Ovary (tissue), 3 donors: ENCODE measurements around the gene KRT31.

Experiments
- POLR2A ChIP-seq: fragments of 450-650 bp; IDR thresholded peaks from one replicate; pipeline ENCODE4 v1.6.1; 2017; ENCODE audit warnings: antibody characterized with exemption, mild to moderate bottlenecking, moderate library complexity
- TF ChIP-seq, protein P1 (sequence below), 3 donors: fragments of 450-650 bp in 2 of 3; fragments of 200-600 bp in 1 of 3; IDR thresholded peaks; one replicate each; pipeline versions ENCODE4 v1.5.1 to v1.8.0; 2016 to 2022; ENCODE audit warnings: antibody characterized with exemption in 3 of 3, mild to moderate bottlenecking in 1 of 3
- donor health status: DM: no; HTN: no; CAD: no.

GRCh38 chr17:41347869-41348760 lies 49.3 kb downstream of the KRT31 start:
- TF ChIP-seq, protein P1, sequence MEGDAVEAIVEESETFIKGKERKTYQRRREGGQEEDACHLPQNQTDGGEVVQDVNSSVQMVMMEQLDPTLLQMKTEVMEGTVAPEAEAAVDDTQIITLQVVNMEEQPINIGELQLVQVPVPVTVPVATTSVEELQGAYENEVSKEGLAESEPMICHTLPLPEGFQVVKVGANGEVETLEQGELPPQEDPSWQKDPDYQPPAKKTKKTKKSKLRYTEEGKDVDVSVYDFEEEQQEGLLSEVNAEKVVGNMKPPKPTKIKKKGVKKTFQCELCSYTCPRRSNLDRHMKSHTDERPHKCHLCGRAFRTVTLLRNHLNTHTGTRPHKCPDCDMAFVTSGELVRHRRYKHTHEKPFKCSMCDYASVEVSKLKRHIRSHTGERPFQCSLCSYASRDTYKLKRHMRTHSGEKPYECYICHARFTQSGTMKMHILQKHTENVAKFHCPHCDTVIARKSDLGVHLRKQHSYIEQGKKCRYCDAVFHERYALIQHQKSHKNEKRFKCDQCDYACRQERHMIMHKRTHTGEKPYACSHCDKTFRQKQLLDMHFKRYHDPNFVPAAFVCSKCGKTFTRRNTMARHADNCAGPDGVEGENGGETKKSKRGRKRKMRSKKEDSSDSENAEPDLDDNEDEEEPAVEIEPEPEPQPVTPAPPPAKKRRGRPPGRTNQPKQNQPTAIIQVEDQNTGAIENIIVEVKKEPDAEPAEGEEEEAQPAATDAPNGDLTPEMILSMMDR (IDR thresholded peaks at IDR 0.05) = no peak
- TF ChIP-seq POLR2A = no peak
